ENCODE measurements around the gene TWIST2. TPM values are rescaled to one million over a fixed set of nuclear protein-coding genes. Genes with fewer than 3 reads are reported as not detected.

TWIST2 gene
- total RNA-seq, 4 donors from 2014 or later = 10.4 to 30.1 (median 20.8) TPM

GRCh38 chr2:238954841-238955591 lies 107.1 kb downstream of the TWIST2 start:
- H3K9me3 ChIP-seq = no peaks in the 10 kb centered on the region
- intact Hi-C loops (cut with DNase I) = no loop called here
- DNase-seq = no peak
- H3K4me1 ChIP-seq = no peaks in the 10 kb centered on the region
- TF ChIP-seq POLR2A (IDR thresholded peaks at IDR 0.05) = no peak
- H3K4me3 ChIP-seq (replicated peaks in 1 of 3) = no peak overlapping the region
- no peaks in the 10 kb centered on the region for H3K36me3 ChIP-seq
- H3K27ac ChIP-seq = no peak overlapping the region
- no peaks in the 10 kb centered on the region for H3K27me3 ChIP-seq
- 71 to 81% methylated on average over 7 to 8 of the region's 12 CpGs for WGBS, 2 donors

- DNase-seq = no peak
- no peak for TF ChIP-seq CTCF (IDR thresholded peaks at IDR 0.05)
- TF ChIP-seq POLR2A (IDR thresholded peaks at IDR 0.05) = no peak
- Histone ChIP-seq H3K4me3 (replicated peaks in 1 of 3) (no peak overlapping the region), H3K27ac (no peak overlapping the region), H3K36me3 (no peaks in the 10 kb centered on the region), H3K4me1 (no peaks in the 10 kb centered on the region), H3K9me3 (no peaks in the 10 kb centered on the region), H3K27me3 (no peaks in the 10 kb centered on the region)
- WGBS, 2 donors = 85 to 90% methylated on average over 9 to 10 of the region's 10 CpGs
- intact Hi-C loops (cut with DNase I) = no loop called here
Measured at GRCh38 chr2:238955648-238956531, 108.0 kb downstream of the TWIST2 start.

GRCh38 chr2:238956676-238957075 lies 108.8 kb downstream of the TWIST2 start:
- intact Hi-C loops (cut with DNase I) = no loop called here
- peak; percentile 17 to 27 for DNase-seq
- 16 to 19% methylated on average over 3 of the region's 3 CpGs for whole genome bisulfite sequencing, 2 donors

More at GRCh38 chr2:238956676-238957075, 108.8 kb downstream of the TWIST2 start:
- H3K4me1 ChIP-seq = no peaks in the 10 kb centered on the region
- H3K27ac ChIP-seq = no peak overlapping the region
- H3K4me3 ChIP-seq (replicated peaks in 1 of 3) = no peak overlapping the region
- no peaks in the 10 kb centered on the region for H3K27me3 ChIP-seq
- H3K36me3 ChIP-seq = no peaks in the 10 kb centered on the region
- TF ChIP-seq POLR2A (IDR thresholded peaks at IDR 0.05) (no peak), CTCF (IDR thresholded peaks at IDR 0.05) (no peak)
- no peaks in the 10 kb centered on the region for H3K9me3 ChIP-seq

Measured in thyroid gland (tissue), 4 donors.